ENCODE results near the gene SEC14L3. TPM values are rescaled to one million over a fixed set of nuclear protein-coding genes. Genes with fewer than 3 reads are reported as not detected.

Gene SEC14L3
- total and polyA plus RNA-seq, 2 donors (not counting 3 experiments of a cell fraction or from before 2014, with no cell fraction given): not detected

DNA sequence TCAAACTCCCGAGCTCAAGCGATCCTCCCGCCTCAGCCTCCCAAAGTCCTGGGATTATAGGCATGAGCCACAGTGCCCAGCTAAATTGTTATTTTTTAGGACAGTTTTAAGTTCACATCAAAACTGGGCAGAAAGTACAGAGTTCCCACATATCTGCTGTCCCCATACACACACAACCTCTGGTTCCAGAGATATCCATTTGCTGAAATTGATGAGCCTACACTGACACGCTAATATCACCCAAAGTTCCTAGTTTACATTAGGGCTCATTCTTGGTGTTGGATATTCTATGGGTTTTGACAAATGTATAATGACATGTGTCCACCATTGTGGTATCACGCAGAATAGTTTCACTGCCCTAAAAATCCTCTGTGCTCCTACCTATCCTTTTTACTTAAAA is 36.4 kb upstream of the SEC14L3 start:
- Histone ChIP-seq H3K9ac (replicated peaks; ENCODE audit: extremely low read depth, insufficient read depth, low read length) (no peak overlapping the region), H3K36me3 (ENCODE audit: control insufficient read depth in 2 of 2, extremely low read depth in 1 of 2, insufficient read depth in 2 of 2, low read length in 2 of 2) (no peaks in the 10 kb centered on the region), H3K4me3 (replicated peaks in 1 of 3; ENCODE audit: insufficient read depth in 1 of 3, low read depth in 1 of 3, low read length in 3 of 3) (no peak overlapping the region), H3K27me3 (ENCODE audit: control insufficient read depth in 2 of 2, insufficient read depth in 2 of 2, low read length in 2 of 2) (peaks cover 13% of the 10 kb centered on the region in 2 experiments), H3K9me3 (replicated peaks; ENCODE audit: control insufficient read depth, insufficient read depth, low read length) (no peaks in the 10 kb centered on the region), H3K4me2 (ENCODE audit: insufficient read depth, low read length) (no peak overlapping the region), H4K20me1 (replicated peaks; ENCODE audit: control insufficient read depth, extremely low read depth, insufficient read depth, low read length) (no peaks in the 10 kb centered on the region), H3K9me1 (replicated peaks; ENCODE audit: control insufficient read depth, extremely low read depth, insufficient read depth, low read length) (no peaks in the 10 kb centered on the region), H3K79me2 (ENCODE audit: control insufficient read depth, insufficient read depth, low read length) (no peaks in the 10 kb centered on the region), H2AFZ (ENCODE audit: low read depth, low read length) (no peak overlapping the region), H3K27ac (ENCODE audit: insufficient read depth, low read depth, low read length) (no peak overlapping the region), H3K4me1 (ENCODE audit: control insufficient read depth, extremely low read depth, insufficient read depth, low read length) (no peaks in the 10 kb centered on the region)
- intact Hi-C loops (cut with micrococcal nuclease) (no loop called here), dilution Hi-C loops (cut with MboI; ENCODE audit: extremely low pct_ligation_motif_present, low sequenced_read_pairs) (no loop called here)
- CTCF ChIA-PET: no interaction called here
- no peak for FAIRE-seq
- BruUV-seq (replicated peaks): no TSS peak
- TF ChIP-seq EZH2 (IDR thresholded peaks at IDR 0.05; ENCODE audit: borderline replicate concordance, low read depth, low read length, severe bottlenecking) (no peak), MYC (IDR thresholded peaks at IDR 0.05; ENCODE audit: low read depth, low read length) (no peak), FOS (IDR thresholded peaks at IDR 0.05; ENCODE audit: borderline replicate concordance, insufficient read depth, low read length) (no peak), JUN (IDR thresholded peaks at IDR 0.05; ENCODE audit: borderline replicate concordance, insufficient read depth, insufficient read length, low read depth) (no peak), GATA2 (IDR thresholded peaks at IDR 0.05; ENCODE audit: insufficient read depth, insufficient read length, low read depth, low read length) (no peak), POLR2A (IDR thresholded peaks at IDR 0.05; ENCODE audit: low read depth, low read length) (no peak), MAX (IDR thresholded peaks at IDR 0.05; ENCODE audit: insufficient read depth, insufficient read length) (no peak), POLR2AphosphoS5 (IDR thresholded peaks at IDR 0.05; ENCODE audit: insufficient read depth, low read depth, low read length) (no peak)
- TF ChIP-seq, protein P1, sequence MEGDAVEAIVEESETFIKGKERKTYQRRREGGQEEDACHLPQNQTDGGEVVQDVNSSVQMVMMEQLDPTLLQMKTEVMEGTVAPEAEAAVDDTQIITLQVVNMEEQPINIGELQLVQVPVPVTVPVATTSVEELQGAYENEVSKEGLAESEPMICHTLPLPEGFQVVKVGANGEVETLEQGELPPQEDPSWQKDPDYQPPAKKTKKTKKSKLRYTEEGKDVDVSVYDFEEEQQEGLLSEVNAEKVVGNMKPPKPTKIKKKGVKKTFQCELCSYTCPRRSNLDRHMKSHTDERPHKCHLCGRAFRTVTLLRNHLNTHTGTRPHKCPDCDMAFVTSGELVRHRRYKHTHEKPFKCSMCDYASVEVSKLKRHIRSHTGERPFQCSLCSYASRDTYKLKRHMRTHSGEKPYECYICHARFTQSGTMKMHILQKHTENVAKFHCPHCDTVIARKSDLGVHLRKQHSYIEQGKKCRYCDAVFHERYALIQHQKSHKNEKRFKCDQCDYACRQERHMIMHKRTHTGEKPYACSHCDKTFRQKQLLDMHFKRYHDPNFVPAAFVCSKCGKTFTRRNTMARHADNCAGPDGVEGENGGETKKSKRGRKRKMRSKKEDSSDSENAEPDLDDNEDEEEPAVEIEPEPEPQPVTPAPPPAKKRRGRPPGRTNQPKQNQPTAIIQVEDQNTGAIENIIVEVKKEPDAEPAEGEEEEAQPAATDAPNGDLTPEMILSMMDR (IDR thresholded peaks at IDR 0.05; ENCODE audit: extremely low read depth in 1 of 2, insufficient read depth in 1 of 2, low read depth in 1 of 2, low read length in 2 of 2): no peak
- POLR2A ChIA-PET: no interaction called here
- no peak for DNase-seq (ENCODE audit: low read depth, low spot score)
